Peyer's patch (tissue), 4 donors: ENCODE results near the gene ADGB.

ENCODE experiments used
- POLR2A ChIP-seq, 2 donors: fragments of 450-650 bp; IDR thresholded peaks; one replicate each; pipeline ENCODE4 v1.5.1; 2017; ENCODE audit warnings: antibody characterized with exemption in 2 of 2, mild to moderate bottlenecking in 2 of 2, moderate library complexity in 2 of 2
- TF ChIP-seq, protein P1 (sequence below), 6 experiments: fragments of 450-650 bp in 4 of 6; fragments of 200-600 bp in 2 of 6; sonication (generic) in 1 of 6; IDR thresholded peaks; one replicate each; pipeline ENCODE4 v1.5.1; 2017 to 2019; ENCODE audit warnings: antibody characterized with exemption in 6 of 6, mild to moderate bottlenecking in 3 of 6, moderate library complexity in 1 of 6

- TF ChIP-seq, protein P1, sequence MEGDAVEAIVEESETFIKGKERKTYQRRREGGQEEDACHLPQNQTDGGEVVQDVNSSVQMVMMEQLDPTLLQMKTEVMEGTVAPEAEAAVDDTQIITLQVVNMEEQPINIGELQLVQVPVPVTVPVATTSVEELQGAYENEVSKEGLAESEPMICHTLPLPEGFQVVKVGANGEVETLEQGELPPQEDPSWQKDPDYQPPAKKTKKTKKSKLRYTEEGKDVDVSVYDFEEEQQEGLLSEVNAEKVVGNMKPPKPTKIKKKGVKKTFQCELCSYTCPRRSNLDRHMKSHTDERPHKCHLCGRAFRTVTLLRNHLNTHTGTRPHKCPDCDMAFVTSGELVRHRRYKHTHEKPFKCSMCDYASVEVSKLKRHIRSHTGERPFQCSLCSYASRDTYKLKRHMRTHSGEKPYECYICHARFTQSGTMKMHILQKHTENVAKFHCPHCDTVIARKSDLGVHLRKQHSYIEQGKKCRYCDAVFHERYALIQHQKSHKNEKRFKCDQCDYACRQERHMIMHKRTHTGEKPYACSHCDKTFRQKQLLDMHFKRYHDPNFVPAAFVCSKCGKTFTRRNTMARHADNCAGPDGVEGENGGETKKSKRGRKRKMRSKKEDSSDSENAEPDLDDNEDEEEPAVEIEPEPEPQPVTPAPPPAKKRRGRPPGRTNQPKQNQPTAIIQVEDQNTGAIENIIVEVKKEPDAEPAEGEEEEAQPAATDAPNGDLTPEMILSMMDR (IDR thresholded peaks at IDR 0.05), result no peak
- no peak for TF ChIP-seq POLR2A (IDR thresholded peaks at IDR 0.05)
Measured at GRCh38 chr6:146701632-146702031, 102.9 kb downstream of the ADGB start.
